A549 (cell line): ENCODE measurements around the gene EMSY. TPM values are rescaled to one million over a fixed set of nuclear protein-coding genes. Genes with fewer than 3 reads are reported as not detected.

Source experiments
- ATAC-seq, 2 experiments: fragments of 200-7000 bp in 1 of 2; fragments of >200 bp in 1 of 2; cut with Nextera tagmentation in 1 of 2; cut with Tn5 transposase in 1 of 2; 3 replicates each; pipeline versions ENCODE4 v1.8.0 to v1.9.1; 2018 to 2020; ENCODE audit warnings: mild to moderate bottlenecking in 1 of 2, moderate library complexity in 1 of 2
- CTCF ChIA-PET: fragments of 300-600 bp; sonication (Branson Sonifier 250); formaldehyde crosslinking; extraction: SDS; loops from one replicate; lab custom pipeline; 2021; ENCODE audit warnings: antibody characterized with exemption, inconsistent platforms; lab: Yijun Ruan, JAX
- POLR2A ChIA-PET: fragments of 350-600 bp; formaldehyde crosslinking; extraction: SDS; loops from one replicate; lab custom pipeline; 2021; ENCODE audit warnings: antibody characterized with exemption, inconsistent platforms; lab: Yijun Ruan, JAX
- DNase-seq, 2 experiments: peaks; one replicate each; pipeline versions ENCODE4 v3.0.0 to v3.0.0-alpha.2; 2011 to 2016; ENCODE audit warnings: low read depth in 1 of 2, low spot score in 1 of 2
- FAIRE-seq: peaks from 2 replicates; lab custom pipeline; 2011; peaks lifted over from hg19 to GRCh38; lab: Jason Lieb, UNC
- H3K27ac ChIP-seq, 2 experiments: fragments of >200 bp; sonication (Bioruptor Twin); formaldehyde crosslinking; 3 replicates each; pipeline ENCODE4 v1.5.1; 2016 to 2017
- H3K4me1 ChIP-seq: fragments of >200 bp; sonication (Bioruptor Twin); formaldehyde crosslinking; 3 replicates; pipeline ENCODE4 v1.6.1; 2016
- H3K4me2 ChIP-seq: fragments of >200 bp; sonication (Bioruptor Twin); formaldehyde crosslinking; 3 replicates; pipeline ENCODE4 v1.6.1; 2016
- H3K4me3 ChIP-seq: fragments of >200 bp; sonication (Bioruptor Twin); formaldehyde crosslinking; 3 replicates; pipeline ENCODE4 v1.5.1; 2016
- H3K9me3 ChIP-seq: fragments of >200 bp; sonication (Bioruptor Twin); formaldehyde crosslinking; 3 replicates; pipeline ENCODE4 v1.6.1; 2016
- CBX8 ChIP-seq: fragments of 200-600 bp; sonication (generic); IDR thresholded peaks from 2 replicates; pipeline ENCODE4 v1.6.1; 2016
- CEBPB ChIP-seq, 2 experiments: fragments of >200 bp in 1 of 2; sonication (Bioruptor Twin) in 1 of 2; formaldehyde crosslinking in 1 of 2; IDR thresholded peaks; 2 replicates each; pipeline ENCODE4 v1.6.1; 2012 to 2016
- EHMT2 ChIP-seq: fragments of 200-600 bp; sonication (generic); IDR thresholded peaks from 2 replicates; pipeline ENCODE4 v1.6.1; 2016; ENCODE audit warnings: antibody characterized with exemption, low read depth, mild to moderate bottlenecking, moderate library complexity
- ESRRA ChIP-seq: fragments of 150-350 bp; IDR thresholded peaks from 2 replicates; pipeline ENCODE4 v1.6.1; 2014; ENCODE audit warnings: mild to moderate bottlenecking, low read length, borderline replicate concordance
- FOXS1 ChIP-seq: fragments of 250-450 bp; sonication (Bioruptor Pico); IDR thresholded peaks from 2 replicates; pipeline ENCODE4 v1.5.0; 2020; ENCODE audit warnings: mild to moderate bottlenecking, moderate library complexity
- GATA3 ChIP-seq: IDR thresholded peaks from 2 replicates; pipeline ENCODE4 v1.6.1; 2012; ENCODE audit warnings: borderline replicate concordance
- HOXA7 ChIP-seq: fragments of 250-450 bp; sonication (Bioruptor Pico); IDR thresholded peaks from 2 replicates; pipeline ENCODE4 v1.5.0; 2020; ENCODE audit warnings: mild to moderate bottlenecking, moderate library complexity
- HOXB5 ChIP-seq: fragments of 250-450 bp; sonication (Bioruptor Pico); IDR thresholded peaks from 2 replicates; pipeline ENCODE4 v1.5.0; 2020; ENCODE audit warnings: mild to moderate bottlenecking, moderate library complexity
- JUNB ChIP-seq: fragments of >200 bp; sonication (Bioruptor Twin); formaldehyde crosslinking; IDR thresholded peaks from 2 replicates; pipeline ENCODE4 v1.6.1; 2016
- KDM1A ChIP-seq: fragments of 200-600 bp; sonication (generic); IDR thresholded peaks from 2 replicates; pipeline ENCODE4 v1.6.1; 2016; ENCODE audit warnings: low read depth, mild to moderate bottlenecking
- MAFK ChIP-seq: fragments of 450-650 bp; IDR thresholded peaks from 2 replicates; pipeline ENCODE4 v1.6.1; 2014; ENCODE audit not compliant: partially characterized antibody
- MAZ ChIP-seq: fragments of 150-350 bp; IDR thresholded peaks from 2 replicates; pipeline ENCODE4 v1.6.1; 2014; ENCODE audit warnings: antibody characterized with exemption, low read depth, low read length, borderline replicate concordance
- MYC ChIP-seq: IDR thresholded peaks from 2 replicates; pipeline ENCODE4 v1.6.1; 2012; ENCODE audit warnings: mild to moderate bottlenecking, inconsistent platforms, low read length, improper control_type of control experiment, borderline replicate concordance
- NFE2L2 ChIP-seq: fragments of 150-350 bp; conservative IDR thresholded peaks from 2 replicates; pipeline ENCODE4 v1.6.1; 2014; ENCODE audit warnings: low read length
- NPAS2 ChIP-seq: fragments of 250-450 bp; sonication (Bioruptor Pico); IDR thresholded peaks from 2 replicates; pipeline ENCODE4 v1.8.0; 2022; ENCODE audit warnings: mild to moderate bottlenecking, moderate library complexity, borderline replicate concordance
- NR3C1 ChIP-seq: fragments of >200 bp; sonication (Bioruptor Twin); formaldehyde crosslinking; IDR thresholded peaks from 3 replicates; pipeline ENCODE4 v1.6.1; 2017
- PHF8 ChIP-seq: fragments of 200-600 bp; sonication (generic); IDR thresholded peaks from 2 replicates; pipeline ENCODE4 v1.6.1; 2016; ENCODE audit warnings: low read depth, mild to moderate bottlenecking, antibody characterized with exemption, moderate library complexity, borderline replicate concordance
- POLR2A ChIP-seq: IDR thresholded peaks from 2 replicates; pipeline ENCODE4 v1.6.1; 2012; ENCODE audit warnings: mild to moderate bottlenecking, low read length
- POLR2AphosphoS2 ChIP-seq: conservative IDR thresholded peaks from 2 replicates; pipeline ENCODE4 v1.6.1; 2012; ENCODE audit warnings: low read length, improper control_type of control experiment, inconsistent platforms
- RAD21 ChIP-seq, 2 experiments: fragments of >200 bp in 1 of 2; sonication (Bioruptor Twin) in 1 of 2; formaldehyde crosslinking in 1 of 2; IDR thresholded peaks in 1 of 2; conservative IDR thresholded peaks in 1 of 2; 2 replicates in 1 of 2; 3 replicates in 1 of 2; pipeline ENCODE4 v1.6.1; 2012 to 2018; ENCODE audit warnings: inconsistent platforms in 1 of 2
- RCOR1 ChIP-seq: fragments of 150-350 bp; IDR thresholded peaks from 2 replicates; pipeline ENCODE4 v1.6.1; 2014; ENCODE audit warnings: antibody characterized with exemption, low read length, low read depth
- RFX5 ChIP-seq: fragments of 450-650 bp; IDR thresholded peaks from 2 replicates; pipeline ENCODE4 v1.7.1; 2014; ENCODE audit warnings: antibody characterized with exemption, mild to moderate bottlenecking, moderate library complexity
- SMC3 ChIP-seq: fragments of >200 bp; sonication (Bioruptor Twin); formaldehyde crosslinking; IDR thresholded peaks from 3 replicates; pipeline ENCODE4 v1.6.1; 2018; ENCODE audit warnings: inconsistent platforms
- TP53 ChIP-seq: fragments of 250-450 bp; sonication (Bioruptor Pico); IDR thresholded peaks from 2 replicates; pipeline ENCODE4 v1.5.0; 2021; ENCODE audit warnings: mild to moderate bottlenecking, moderate library complexity
- ZC3H11A ChIP-seq: fragments of 450-650 bp; IDR thresholded peaks from 2 replicates; pipeline ENCODE4 v1.6.1; 2014; ENCODE audit warnings: antibody characterized with exemption, mild to moderate bottlenecking
- ZSCAN20 ChIP-seq: fragments of 250-450 bp; sonication (Bioruptor Pico); IDR thresholded peaks from 2 replicates; pipeline ENCODE4 v1.8.0; 2022; ENCODE audit warnings: mild to moderate bottlenecking, moderate library complexity
- WGBS: methylation state at CpG from one replicate; pipeline ENCODE4 v1.1.6; 2017; ENCODE audit errors: missing lambda C conversion rate; 5-methylcytosine and 5-hydroxymethylcytosine counted together
- polyA plus RNA-seq, 4 experiments: library from polyadenylated mRNA; depleted of rRNA in 3 of 4; stranded (reverse); fragments of >200 nt; fragmentation: RNase III in 1 of 4; extraction: RNeasy Plus Mini Kit Qiagen cat#74134 plus additional on column Dnase treatment in 1 of 4; gene quantifications; 2 replicates in 3 of 4; 3 replicates in 1 of 4; pipeline ENCODE4 v1.2.3, GENCODE V29; 2011 to 2017
- TF ChIP-seq, protein P1 (sequence below): fragments of >200 bp; sonication (Bioruptor Twin); formaldehyde crosslinking; IDR thresholded peaks from 3 replicates; pipeline ENCODE4 v1.5.1; 2016
- TF ChIP-seq, protein P2 (sequence below): fragments of 450-650 bp; IDR thresholded peaks from 2 replicates; pipeline ENCODE4 v1.6.1; 2014; ENCODE audit warnings: antibody characterized with exemption
- TF ChIP-seq, protein P3 (sequence below): fragments of >200 bp; sonication (Bioruptor Twin); formaldehyde crosslinking; IDR thresholded peaks from 2 replicates; pipeline ENCODE4 v1.6.1; 2016
- TF ChIP-seq, protein P4 (sequence below): IDR thresholded peaks from 2 replicates; pipeline ENCODE4 v1.6.1; 2012; ENCODE audit warnings: low read depth, borderline replicate concordance

The EMSY gene
- polyA plus RNA-seq, 2 of the 4 experiments (the other 2 are of a cell fraction), result 11.2 to 23.0 TPM

GRCh38 chr11:76426660-76427059, 18.2 kb upstream of the EMSY start:
- POLR2A ChIA-PET, result no interaction called here
- Histone ChIP-seq H3K9me3 (no peaks in the 10 kb centered on the region), H3K4me2 (no peak overlapping the region), H3K4me3 (no peak overlapping the region), H3K27ac (no peak overlapping the region), H3K4me1 (no peaks in the 10 kb centered on the region)
- TF ChIP-seq NR3C1, result no peak
- no peak for TF ChIP-seq KDM1A
- no peak for TF ChIP-seq RCOR1
- TF ChIP-seq, protein P1, sequence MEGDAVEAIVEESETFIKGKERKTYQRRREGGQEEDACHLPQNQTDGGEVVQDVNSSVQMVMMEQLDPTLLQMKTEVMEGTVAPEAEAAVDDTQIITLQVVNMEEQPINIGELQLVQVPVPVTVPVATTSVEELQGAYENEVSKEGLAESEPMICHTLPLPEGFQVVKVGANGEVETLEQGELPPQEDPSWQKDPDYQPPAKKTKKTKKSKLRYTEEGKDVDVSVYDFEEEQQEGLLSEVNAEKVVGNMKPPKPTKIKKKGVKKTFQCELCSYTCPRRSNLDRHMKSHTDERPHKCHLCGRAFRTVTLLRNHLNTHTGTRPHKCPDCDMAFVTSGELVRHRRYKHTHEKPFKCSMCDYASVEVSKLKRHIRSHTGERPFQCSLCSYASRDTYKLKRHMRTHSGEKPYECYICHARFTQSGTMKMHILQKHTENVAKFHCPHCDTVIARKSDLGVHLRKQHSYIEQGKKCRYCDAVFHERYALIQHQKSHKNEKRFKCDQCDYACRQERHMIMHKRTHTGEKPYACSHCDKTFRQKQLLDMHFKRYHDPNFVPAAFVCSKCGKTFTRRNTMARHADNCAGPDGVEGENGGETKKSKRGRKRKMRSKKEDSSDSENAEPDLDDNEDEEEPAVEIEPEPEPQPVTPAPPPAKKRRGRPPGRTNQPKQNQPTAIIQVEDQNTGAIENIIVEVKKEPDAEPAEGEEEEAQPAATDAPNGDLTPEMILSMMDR, result no peak
- TF ChIP-seq HOXA7 (CRISPR knock-in tag), result no peak
- no peak for TF ChIP-seq POLR2AphosphoS2
- TF ChIP-seq JUNB, result no peak
- TF ChIP-seq ZC3H11A, result no peak
- no peak for TF ChIP-seq HOXB5 (CRISPR knock-in tag)
- TF ChIP-seq TP53 (CRISPR knock-in tag), result no peak
- TF ChIP-seq, protein P2, sequence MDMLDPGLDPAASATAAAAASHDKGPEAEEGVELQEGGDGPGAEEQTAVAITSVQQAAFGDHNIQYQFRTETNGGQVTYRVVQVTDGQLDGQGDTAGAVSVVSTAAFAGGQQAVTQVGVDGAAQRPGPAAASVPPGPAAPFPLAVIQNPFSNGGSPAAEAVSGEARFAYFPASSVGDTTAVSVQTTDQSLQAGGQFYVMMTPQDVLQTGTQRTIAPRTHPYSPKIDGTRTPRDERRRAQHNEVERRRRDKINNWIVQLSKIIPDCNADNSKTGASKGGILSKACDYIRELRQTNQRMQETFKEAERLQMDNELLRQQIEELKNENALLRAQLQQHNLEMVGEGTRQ, result no peak
- TF ChIP-seq RAD21 (conservative IDR thresholded peaks at IDR 0.05 in 1 of 2, IDR thresholded peaks at IDR 0.05 in 1 of 2), result no peak
- no peak for TF ChIP-seq CEBPB (IDR thresholded peaks at IDR 0.05)
- no peak for TF ChIP-seq SMC3
- no peak for TF ChIP-seq MAZ
- TF ChIP-seq GATA3, result no peak
- no peak for TF ChIP-seq MYC
- no peak for TF ChIP-seq EHMT2
- no peak for TF ChIP-seq NPAS2
- ATAC-seq (no peak), DNase-seq (no peak), FAIRE-seq (no peak)
- CTCF ChIA-PET, result no interaction called here

DNA sequence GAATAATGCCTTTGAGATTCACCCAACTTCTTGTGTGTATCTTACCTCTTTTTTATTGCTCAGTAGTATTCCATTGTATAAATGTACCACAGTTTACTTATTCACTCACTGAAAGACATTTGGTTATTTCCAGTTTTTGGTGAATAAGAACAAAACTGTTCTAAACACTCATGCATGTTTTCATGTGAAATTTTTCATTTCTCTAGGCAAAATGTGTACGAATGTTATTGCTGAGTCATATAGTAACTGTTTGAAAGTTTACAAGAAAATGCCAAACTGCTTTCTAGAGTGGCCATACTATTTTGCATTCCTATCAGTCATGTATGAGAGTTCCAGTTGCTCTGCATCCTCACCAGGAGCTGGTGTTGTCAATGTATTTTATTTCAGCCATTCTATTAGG, 8.8 kb upstream of the EMSY start:
- H3K4me1 ChIP-seq, result no peaks in the 10 kb centered on the region
- H3K9me3 ChIP-seq, result no peaks in the 10 kb centered on the region
- TF ChIP-seq JUNB, result no peak
- TF ChIP-seq MAFK, result peak; percentile 65
- TF ChIP-seq NFE2L2, result peak; percentile 47
- TF ChIP-seq PHF8, result no peak
- FAIRE-seq (no peak), DNase-seq (no peak), ATAC-seq (no peak)
- POLR2A ChIA-PET, result no interaction called here
- H3K4me2 ChIP-seq, result no peak overlapping the region
- H3K4me3 ChIP-seq, result no peak overlapping the region
- CTCF ChIA-PET, result interaction anchor here (1.2 kb wide), 1 partner anchor 22 kb away, joined by 3 read pairs; no protein-coding TSS in a partner anchor
- H3K27ac ChIP-seq, result no peak overlapping the region
- WGBS, result 69% methylated on average over 1 of the region's 1 CpG

- DNase-seq, result no peak
- FAIRE-seq, result no peak
- CTCF ChIA-PET, result interaction anchor here (1.0 to 2.7 kb wide), 4 partner anchors 15 to 53 kb away, joined by 3 to 13 read pairs (median 3); no protein-coding TSS in a partner anchor
- POLR2A ChIA-PET, result interaction anchor here (1.3 kb wide), 1 partner anchor 9 kb away, joined by 3 read pairs; no protein-coding TSS in a partner anchor
- TF ChIP-seq FOXS1 (CRISPR knock-in tag) (no peak), MAZ (no peak), POLR2A (no peak), CBX8 (no peak), ZSCAN20 (CRISPR knock-in tag) (no peak), NR3C1 (no peak), NFE2L2 (no peak), RFX5 (no peak), CEBPB (IDR thresholded peaks at IDR 0.05) (no peak), ESRRA (no peak), ZC3H11A (no peak), RCOR1 (no peak)
- TF ChIP-seq, protein P3, sequence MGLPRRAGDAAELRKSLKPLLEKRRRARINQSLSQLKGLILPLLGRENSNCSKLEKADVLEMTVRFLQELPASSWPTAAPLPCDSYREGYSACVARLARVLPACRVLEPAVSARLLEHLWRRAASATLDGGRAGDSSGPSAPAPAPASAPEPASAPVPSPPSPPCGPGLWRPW, result no peak
- TF ChIP-seq, protein P4, sequence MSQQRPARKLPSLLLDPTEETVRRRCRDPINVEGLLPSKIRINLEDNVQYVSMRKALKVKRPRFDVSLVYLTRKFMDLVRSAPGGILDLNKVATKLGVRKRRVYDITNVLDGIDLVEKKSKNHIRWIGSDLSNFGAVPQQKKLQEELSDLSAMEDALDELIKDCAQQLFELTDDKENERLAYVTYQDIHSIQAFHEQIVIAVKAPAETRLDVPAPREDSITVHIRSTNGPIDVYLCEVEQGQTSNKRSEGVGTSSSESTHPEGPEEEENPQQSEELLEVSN, result no peak
- Histone ChIP-seq H3K4me3 (peak overlapping the region; percentile 95), H3K4me2 (peak overlapping the region; percentile 87), H3K27ac (peak overlapping the region; percentile 90 to 91), H3K4me1 (peaks cover 12% of the 10 kb centered on the region; the same call in 2 of the 3 replicates), H3K9me3 (no peaks in the 10 kb centered on the region)
- 41% methylated on average over 10 of the region's 10 CpGs for WGBS
- ATAC-seq, result no peak
These were observed 1.4 kb upstream of the EMSY start for GRCh38 chr11:76443268-76443980.
